ENCODE measurements around the gene EGLN1.
A peak's percentile ranks its signal among the peaks of the same experiment; 100 is the strongest.

EGLN1 gene

GRCh38 chr1:231420959-231421545, 1.0 kb downstream of the EGLN1 start:
- peak; percentile 43 for DNase-seq

GRCh38 chr1:231420299-231420958, 1.7 kb downstream of the EGLN1 start:
- peak; percentile 64 for DNase-seq

GRCh38 chr1:231419738-231420298, 2.3 kb downstream of the EGLN1 start:
- DNase-seq, result no peak

DNA sequence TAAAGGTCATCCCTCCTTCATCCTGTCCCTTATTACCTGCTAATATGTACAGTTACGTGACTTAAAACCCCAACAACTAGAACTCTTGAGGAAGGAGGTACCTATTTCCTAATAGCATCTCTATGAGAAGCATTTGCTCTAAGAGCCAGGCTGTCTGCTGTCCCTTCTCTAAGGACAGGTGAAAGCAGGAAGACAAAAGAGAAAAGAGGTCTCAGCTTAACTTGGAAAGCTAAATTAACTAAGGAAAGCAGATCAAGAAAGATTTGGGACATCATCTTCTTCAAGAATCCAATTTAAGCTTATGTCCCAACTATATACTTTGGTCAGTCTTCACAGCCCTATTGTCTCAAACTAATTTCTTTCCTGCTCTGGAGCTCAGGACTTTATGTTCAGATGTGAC, 2.9 kb downstream of the EGLN1 start:
- DNase-seq, result no peak

GRCh38 chr1:231418741-231419107, 3.4 kb downstream of the EGLN1 start:
- no peak for DNase-seq

DNA sequence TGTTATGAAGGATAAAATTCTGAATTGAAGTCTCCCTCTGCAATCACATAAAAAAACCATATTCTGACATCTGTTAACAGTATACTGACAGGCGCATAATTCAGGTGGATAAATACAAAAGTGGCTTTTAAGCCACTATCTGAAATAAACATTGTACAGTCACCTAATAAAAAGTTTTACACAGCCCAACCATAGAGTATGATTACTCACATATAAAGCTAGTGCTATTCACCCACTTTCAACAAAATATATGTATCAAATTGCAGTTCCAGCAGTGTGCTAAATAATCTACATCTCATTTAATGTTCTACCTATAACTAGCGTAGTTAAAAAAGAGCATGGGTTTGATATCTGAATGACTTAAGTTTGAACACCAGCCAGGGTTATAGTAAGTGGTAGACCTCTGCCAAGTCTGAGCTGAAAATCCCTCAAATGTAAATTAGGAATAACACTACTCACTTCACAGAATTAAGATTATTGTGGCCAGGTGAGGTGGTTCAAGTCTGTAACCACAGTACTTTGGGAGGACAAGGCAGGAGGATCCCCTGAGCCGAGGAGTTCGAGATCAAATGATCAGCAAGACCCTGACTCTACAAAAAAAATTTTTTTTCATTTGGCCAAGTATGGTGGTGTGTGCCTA, 3.9 kb downstream of the EGLN1 start:
- DNase-seq, result no peak

GRCh38 chr1:231417513-231417912, 4.6 kb downstream of the EGLN1 start:
- DNase-seq, result peak; percentile 62

DNA sequence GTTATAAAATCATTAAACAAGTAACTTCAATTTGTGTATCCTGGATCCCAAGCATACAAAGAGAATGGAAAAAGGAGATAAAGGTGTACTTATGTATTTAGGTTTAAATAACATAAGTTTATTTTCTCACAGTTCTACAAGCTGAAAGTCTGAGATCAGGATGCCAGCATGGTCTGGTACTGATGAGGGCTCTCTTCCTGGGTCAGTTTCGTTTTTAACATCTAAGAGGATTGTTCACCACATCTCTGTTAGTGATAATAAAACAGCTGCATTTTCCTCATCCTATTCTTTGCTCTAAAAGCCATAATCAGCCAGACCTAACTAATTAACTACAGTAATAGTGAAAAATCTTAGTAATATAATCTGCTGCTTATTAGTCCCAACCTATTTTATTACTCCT, 5.2 kb downstream of the EGLN1 start:
- no peak for DNase-seq

DNA sequence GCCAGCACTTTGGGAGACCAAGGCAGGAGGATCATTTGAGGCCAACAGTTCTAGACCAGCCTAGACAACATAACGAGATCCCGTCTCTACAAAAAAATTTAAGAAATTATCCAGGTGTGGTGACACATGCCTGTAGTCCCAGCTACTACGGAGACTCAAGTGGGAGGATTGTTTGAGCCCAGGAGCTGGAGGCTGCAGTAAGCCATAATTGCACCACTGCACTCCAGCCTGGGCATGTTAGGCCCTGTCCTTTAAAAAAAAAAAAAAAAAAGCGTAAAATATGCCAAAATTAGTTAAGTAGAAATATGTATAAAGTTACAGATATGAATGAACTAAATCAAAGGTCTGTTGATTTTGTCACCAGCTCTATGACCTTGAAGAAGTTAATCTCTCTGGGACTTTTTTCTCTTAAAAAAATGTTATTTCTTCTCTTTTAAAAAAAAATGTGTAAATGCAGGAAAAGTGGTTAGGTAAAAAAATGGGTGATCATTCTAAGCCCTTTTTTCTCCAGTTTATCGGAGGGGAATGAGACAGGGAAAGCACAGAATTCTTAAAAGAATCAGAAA, 7.0 kb downstream of the EGLN1 start:
- DNase-seq, result no peak

GRCh38 chr1:231414260-231415016, 7.6 kb downstream of the EGLN1 start:
- DNase-seq, result no peak

- DNase-seq, result no peak
Measured at GRCh38 chr1:231413749-231414082, 8.4 kb downstream of the EGLN1 start.

- DNase-seq, result peak; percentile 64
Measured at GRCh38 chr1:231411036-231411531, 11.0 kb downstream of the EGLN1 start.

GRCh38 chr1:231410036-231410612, 12.0 kb downstream of the EGLN1 start:
- DNase-seq, result peak; percentile 51

DNA sequence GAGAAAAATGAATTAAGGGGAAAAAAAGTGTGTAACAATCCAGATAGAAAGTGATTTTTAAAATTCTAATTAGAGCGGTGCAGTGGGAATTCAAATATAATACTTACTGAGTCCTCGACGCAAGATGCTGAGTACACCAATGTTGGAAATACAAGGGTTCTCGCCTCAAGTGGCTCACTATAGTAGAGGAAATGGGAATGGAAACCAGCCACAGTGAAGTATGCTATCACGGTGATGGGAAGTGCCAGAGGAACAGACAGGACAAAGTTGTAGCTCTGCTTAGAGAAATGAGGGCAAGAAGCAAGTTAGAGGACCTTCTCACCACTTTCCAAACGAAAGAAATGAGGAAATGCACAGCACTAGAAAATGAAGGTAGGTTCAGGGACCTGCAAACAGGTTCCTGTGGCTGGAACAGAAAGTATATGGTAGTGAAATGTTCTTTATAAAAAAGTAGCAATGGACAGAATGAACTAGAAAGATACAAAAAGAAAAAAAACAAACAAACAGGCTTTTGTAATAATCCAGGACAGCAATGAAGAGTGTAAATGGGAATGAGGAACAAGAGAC, 13.5 kb downstream of the EGLN1 start:
- no peak for DNase-seq

- no peak for DNase-seq
Measured at GRCh38 chr1:231407547-231408396, 14.3 kb downstream of the EGLN1 start.

GRCh38 chr1:231407049-231407448, 15.0 kb downstream of the EGLN1 start:
- DNase-seq, result no peak

- DNase-seq, result no peak
Measured at GRCh38 chr1:231404318-231404717, 17.8 kb downstream of the EGLN1 start.

GRCh38 chr1:231401478-231401877, 20.6 kb downstream of the EGLN1 start:
- DNase-seq, result no peak

GRCh38 chr1:231397886-231398671, 24.0 kb downstream of the EGLN1 start:
- DNase-seq, result peak; percentile 68

DNA sequence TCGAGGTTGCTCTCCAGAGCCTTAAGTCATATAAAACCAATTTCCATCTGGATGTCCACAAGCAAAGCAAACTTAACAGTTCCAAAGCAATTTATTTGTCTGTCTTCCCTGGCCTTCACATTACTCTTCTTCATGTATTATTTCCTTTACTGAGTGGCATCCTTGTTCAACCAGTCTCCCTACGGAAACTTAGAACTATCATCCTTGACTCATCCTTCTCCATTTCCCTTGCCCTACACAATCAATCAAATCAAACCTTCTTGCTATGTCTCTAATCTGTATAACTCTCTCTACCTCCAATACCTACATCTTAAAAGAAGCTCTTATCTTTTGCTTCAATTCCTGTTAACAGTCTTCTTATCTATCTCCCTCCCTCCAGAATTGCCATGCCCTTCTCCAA, 25.4 kb downstream of the EGLN1 start:
- no peak for DNase-seq

Measured in inflammatory macrophage treated with lipopolysaccharide for 4 hours (primary cell).